ENCODE results near the gene AGTRAP.
A peak's percentile ranks its signal among the peaks of the same experiment; 100 is the strongest.

The AGTRAP gene

GRCh38 chr1:11738783-11739182, 2.8 kb downstream of the AGTRAP start:
- Histone ChIP-seq H3K4me3 (ENCODE audit: low read depth, low read length) (no peak overlapping the region), H3K27me3 (ENCODE audit: insufficient read depth, low read length) (no peaks in the 10 kb centered on the region), H3K18ac (ENCODE audit: low read length) (no peak overlapping the region), H3K36me3 (ENCODE audit: control insufficient read depth in 1 of 2, insufficient read depth in 2 of 2, low read length in 2 of 2) (no peaks in the 10 kb centered on the region), H3K14ac (ENCODE audit: low read length) (no peak overlapping the region), H3K23ac (ENCODE audit: low read length) (no peak overlapping the region), H3K79me1 (ENCODE audit: low read length) (peaks cover 7% of the 10 kb centered on the region), H2BK5ac (ENCODE audit: low read depth, low read length, poor library complexity) (no peak overlapping the region), H3K9me3 (ENCODE audit: insufficient read depth, low read depth, low read length) (no peaks in the 10 kb centered on the region), H2BK12ac (ENCODE audit: low read length) (no peak overlapping the region), H3K4me1 (ENCODE audit: control insufficient read depth in 1 of 2, insufficient read depth in 2 of 2, low read length in 2 of 2) (peaks cover 10 to 13% of the 10 kb centered on the region in 2 experiments), H3K79me2 (ENCODE audit: control insufficient read depth, insufficient read depth, low read length, poor library complexity) (peaks cover 5% of the 10 kb centered on the region), H4K12ac (ENCODE audit: low read depth, low read length) (no peak overlapping the region), H3K9ac (ENCODE audit: low read length) (no peak overlapping the region), H3K27ac (ENCODE audit: low read depth, low read length) (no peak overlapping the region), H2AK5ac (ENCODE audit: low read length) (no peak overlapping the region), H4K8ac (ENCODE audit: low read depth, low read length) (no peak overlapping the region), H3K4ac (ENCODE audit: low read depth, low read length) (no peak overlapping the region), H2BK120ac (ENCODE audit: insufficient read depth, low read length, poor library complexity) (no peak overlapping the region), H2AFZ (ENCODE audit: insufficient read depth, low read length, poor library complexity) (no peak overlapping the region), H3K4me2 (ENCODE audit: low read length) (no peak overlapping the region), H4K91ac (ENCODE audit: low read depth, low read length) (no peak overlapping the region)
- DNase-seq: no peak
- no CpG with 5 or more reads among the region's 6 CpGs for WGBS (ENCODE audit: extremely low coverage, insufficient coverage, insufficient read length)

- H3K79me1 ChIP-seq (ENCODE audit: low read length): peaks cover 7% of the 10 kb centered on the region
- H3K79me2 ChIP-seq (ENCODE audit: control insufficient read depth, insufficient read depth, low read length, poor library complexity): peaks cover 5% of the 10 kb centered on the region
- WGBS (ENCODE audit: extremely low coverage, insufficient coverage, insufficient read length): no CpG with 5 or more reads among the region's 15 CpGs
- H2AFZ ChIP-seq (ENCODE audit: insufficient read depth, low read length, poor library complexity): no peak overlapping the region
- H3K27ac ChIP-seq (ENCODE audit: low read depth, low read length): no peak overlapping the region
- H3K36me3 ChIP-seq (ENCODE audit: control insufficient read depth in 1 of 2, insufficient read depth in 2 of 2, low read length in 2 of 2): no peaks in the 10 kb centered on the region
- no peaks in the 10 kb centered on the region for H3K27me3 ChIP-seq (ENCODE audit: insufficient read depth, low read length)
- no peak for DNase-seq
- H2BK5ac ChIP-seq (ENCODE audit: low read depth, low read length, poor library complexity): no peak overlapping the region
- H2BK120ac ChIP-seq (ENCODE audit: insufficient read depth, low read length, poor library complexity): no peak overlapping the region
- no peak overlapping the region for H3K23ac ChIP-seq (ENCODE audit: low read length)
- no peak overlapping the region for H3K4me3 ChIP-seq (ENCODE audit: low read depth, low read length)
- no peaks in the 10 kb centered on the region for H3K9me3 ChIP-seq (ENCODE audit: insufficient read depth, low read depth, low read length)
- no peak overlapping the region for H3K4me2 ChIP-seq (ENCODE audit: low read length)
- no peak overlapping the region for H3K18ac ChIP-seq (ENCODE audit: low read length)
- no peak overlapping the region for H4K12ac ChIP-seq (ENCODE audit: low read depth, low read length)
- H3K4me1 ChIP-seq (ENCODE audit: control insufficient read depth in 1 of 2, insufficient read depth in 2 of 2, low read length in 2 of 2): peaks cover 10 to 13% of the 10 kb centered on the region in 2 experiments
- no peak overlapping the region for H4K91ac ChIP-seq (ENCODE audit: low read depth, low read length)
- no peak overlapping the region for H4K8ac ChIP-seq (ENCODE audit: low read depth, low read length)
- H3K9ac ChIP-seq (ENCODE audit: low read length): peak overlapping the region; percentile 37
- H3K4ac ChIP-seq (ENCODE audit: low read depth, low read length): no peak overlapping the region
- H2BK12ac ChIP-seq (ENCODE audit: low read length): no peak overlapping the region
- no peak overlapping the region for H3K14ac ChIP-seq (ENCODE audit: low read length)
- H2AK5ac ChIP-seq (ENCODE audit: low read length): no peak overlapping the region
Observed at GRCh38 chr1:11740258-11741192, 4.6 kb downstream of the AGTRAP start.

GRCh38 chr1:11741482-11741881, 5.5 kb downstream of the AGTRAP start:
- H3K9me3 ChIP-seq (ENCODE audit: insufficient read depth, low read depth, low read length): no peaks in the 10 kb centered on the region
- no peak overlapping the region for H3K18ac ChIP-seq (ENCODE audit: low read length)
- H4K12ac ChIP-seq (ENCODE audit: low read depth, low read length): no peak overlapping the region
- H3K79me2 ChIP-seq (ENCODE audit: control insufficient read depth, insufficient read depth, low read length, poor library complexity): no peaks in the 10 kb centered on the region
- peaks cover 10% of the 10 kb centered on the region in 2 experiments for H3K4me1 ChIP-seq (ENCODE audit: control insufficient read depth in 1 of 2, insufficient read depth in 2 of 2, low read length in 2 of 2)
- H3K14ac ChIP-seq (ENCODE audit: low read length): no peak overlapping the region
- no peaks in the 10 kb centered on the region for H3K27me3 ChIP-seq (ENCODE audit: insufficient read depth, low read length)
- H2BK120ac ChIP-seq (ENCODE audit: insufficient read depth, low read length, poor library complexity): no peak overlapping the region
- no peak overlapping the region for H2BK12ac ChIP-seq (ENCODE audit: low read length)
- no peak overlapping the region for H3K4me3 ChIP-seq (ENCODE audit: low read depth, low read length)
- H2AFZ ChIP-seq (ENCODE audit: insufficient read depth, low read length, poor library complexity): no peak overlapping the region
- H3K27ac ChIP-seq (ENCODE audit: low read depth, low read length): no peak overlapping the region
- no peak overlapping the region for H3K4me2 ChIP-seq (ENCODE audit: low read length)
- H4K8ac ChIP-seq (ENCODE audit: low read depth, low read length): no peak overlapping the region
- H4K91ac ChIP-seq (ENCODE audit: low read depth, low read length): no peak overlapping the region
- no peak overlapping the region for H3K23ac ChIP-seq (ENCODE audit: low read length)
- no peak overlapping the region for H2AK5ac ChIP-seq (ENCODE audit: low read length)
- H3K4ac ChIP-seq (ENCODE audit: low read depth, low read length): no peak overlapping the region
- no CpG with 5 or more reads among the region's 4 CpGs for WGBS (ENCODE audit: extremely low coverage, insufficient coverage, insufficient read length)
- no peak overlapping the region for H2BK5ac ChIP-seq (ENCODE audit: low read depth, low read length, poor library complexity)
- no peak for DNase-seq
- H3K79me1 ChIP-seq (ENCODE audit: low read length): peaks cover 2% of the 10 kb centered on the region
- no peak overlapping the region for H3K9ac ChIP-seq (ENCODE audit: low read length)
- H3K36me3 ChIP-seq (ENCODE audit: control insufficient read depth in 1 of 2, insufficient read depth in 2 of 2, low read length in 2 of 2): peaks cover 0 to 2% of the 10 kb centered on the region in 2 experiments

- Histone ChIP-seq H3K36me3 (ENCODE audit: control insufficient read depth in 1 of 2, insufficient read depth in 2 of 2, low read length in 2 of 2) (peaks cover 0 to 3% of the 10 kb centered on the region in 2 experiments), H2BK12ac (ENCODE audit: low read length) (no peak overlapping the region), H4K91ac (ENCODE audit: low read depth, low read length) (no peak overlapping the region), H3K4me1 (ENCODE audit: control insufficient read depth in 1 of 2, insufficient read depth in 2 of 2, low read length in 2 of 2) (peaks cover 7% of the 10 kb centered on the region in 2 experiments), H3K27ac (ENCODE audit: low read depth, low read length) (no peak overlapping the region), H3K23ac (ENCODE audit: low read length) (no peak overlapping the region), H3K27me3 (ENCODE audit: insufficient read depth, low read length) (no peaks in the 10 kb centered on the region), H3K14ac (ENCODE audit: low read length) (no peak overlapping the region), H3K4me2 (ENCODE audit: low read length) (no peak overlapping the region), H3K4ac (ENCODE audit: low read depth, low read length) (no peak overlapping the region), H2AK5ac (ENCODE audit: low read length) (no peak overlapping the region), H2AFZ (ENCODE audit: insufficient read depth, low read length, poor library complexity) (no peak overlapping the region), H3K79me2 (ENCODE audit: control insufficient read depth, insufficient read depth, low read length, poor library complexity) (no peaks in the 10 kb centered on the region), H4K8ac (ENCODE audit: low read depth, low read length) (no peak overlapping the region), H2BK5ac (ENCODE audit: low read depth, low read length, poor library complexity) (no peak overlapping the region), H2BK120ac (ENCODE audit: insufficient read depth, low read length, poor library complexity) (no peak overlapping the region), H4K12ac (ENCODE audit: low read depth, low read length) (no peak overlapping the region), H3K4me3 (ENCODE audit: low read depth, low read length) (no peak overlapping the region), H3K9ac (ENCODE audit: low read length) (no peak overlapping the region), H3K18ac (ENCODE audit: low read length) (no peak overlapping the region), H3K79me1 (ENCODE audit: low read length) (no peaks in the 10 kb centered on the region), H3K9me3 (ENCODE audit: insufficient read depth, low read depth, low read length) (no peaks in the 10 kb centered on the region)
- WGBS (ENCODE audit: extremely low coverage, insufficient coverage, insufficient read length): no CpG with 5 or more reads among the region's 5 CpGs
- no peak for DNase-seq
Observed at GRCh38 chr1:11741919-11742558, 6.1 kb downstream of the AGTRAP start.
